NB4 (cell line): ENCODE measurements around the gene PGAM2.

Experiments
- CTCF ChIP-seq: IDR thresholded peaks from one replicate; pipeline ENCODE4 v1.5.1; 2012; ENCODE audit warnings: low read depth, low read length
- MAX ChIP-seq: IDR thresholded peaks from 2 replicates; pipeline ENCODE4 v1.6.1; 2011; ENCODE audit warnings: low read depth, low read length
- MYC ChIP-seq: IDR thresholded peaks from 2 replicates; pipeline ENCODE4 v1.6.1; 2011; ENCODE audit warnings: low read depth, low read length
- POLR2A ChIP-seq: IDR thresholded peaks from 2 replicates; pipeline ENCODE4 v1.6.1; 2011; ENCODE audit warnings: mild to moderate bottlenecking; ENCODE audit not compliant: insufficient read length; ENCODE audit errors: extremely low read depth

GRCh38 chr7:44094365-44094764, 29.0 kb upstream of the PGAM2 start:
- TF ChIP-seq POLR2A (no peak), CTCF (no peak), MYC (no peak), MAX (no peak)
